Sigmoid colon (tissue), 7 donors: ENCODE results near the gene POLR1G. TPM values are rescaled to one million over a fixed set of nuclear protein-coding genes. Genes with fewer than 3 reads are reported as not detected.

Experiments used
- DNase-seq: peaks from one replicate; pipeline ENCODE4 v3.0.0-alpha.2; 2019
- H3K27ac ChIP-seq, 4 donors: fragments of 200-600 bp; sonication (generic); one replicate each; pipeline ENCODE4 v1.5.1; 2016 to 2019; ENCODE audit warnings: mild to moderate bottlenecking in 1 of 4
- H3K27me3 ChIP-seq, 3 donors: fragments of 200-600 bp; sonication (generic); one replicate each; pipeline ENCODE4 v1.5.1; 2019; ENCODE audit warnings: mild to moderate bottlenecking in 1 of 3
- H3K36me3 ChIP-seq, 4 donors: fragments of 200-600 bp; sonication (generic); one replicate each; pipeline ENCODE4 v1.5.1; 2016 to 2019
- H3K4me1 ChIP-seq, 4 donors: fragments of 200-600 bp; sonication (generic); one replicate each; pipeline ENCODE4 v1.5.1; 2017 to 2019
- H3K4me3 ChIP-seq, 4 donors: fragments of 200-600 bp; sonication (generic); one replicate each; pipeline ENCODE4 v1.5.1; 2017 to 2019; ENCODE audit warnings: mild to moderate bottlenecking in 2 of 4, moderate library complexity in 1 of 4
- H3K9me3 ChIP-seq, 4 donors: fragments of 200-600 bp in 3 of 4; sonication (generic) in 3 of 4; one replicate each; pipeline versions ENCODE4 v1.5.1 to v1.6.1; 2013 to 2019
- EP300 ChIP-seq, 4 donors: sonication (generic); formaldehyde crosslinking; IDR thresholded peaks; one replicate each; pipeline ENCODE4 v1.6.1; 2017; ENCODE audit warnings: antibody characterized with exemption in 4 of 4
- POLR2A ChIP-seq, 2 donors: fragments of 450-650 bp; IDR thresholded peaks; one replicate each; pipeline ENCODE4 v1.6.1; 2016; ENCODE audit warnings: antibody characterized with exemption in 2 of 2, mild to moderate bottlenecking in 2 of 2, moderate library complexity in 2 of 2
- POLR2AphosphoS5 ChIP-seq, 4 donors: sonication (generic); formaldehyde crosslinking; IDR thresholded peaks; one replicate each; pipeline ENCODE4 v1.6.1; 2017; ENCODE audit warnings: antibody characterized with exemption in 4 of 4
- WGBS, 2 donors: extraction: QIAGEN DNeasy Blood & Tissue Kit; methylation state at CpG; one replicate each; pipeline ENCODE4 v1.1.7; 2013; 5-methylcytosine and 5-hydroxymethylcytosine counted together
- intact Hi-C: fragments of 100-400 bp; cut with DNase I; formaldehyde crosslinking; loops from one replicate; pipeline ENCODE4 v1.15.1; 2023
- polyA plus RNA-seq, 3 donors: library from polyadenylated mRNA; stranded (reverse); fragments of 200-250 nt; gene quantifications; one replicate each; pipeline ENCODE4 v1.2.3, GENCODE V29; 2013
- total RNA-seq, 4 donors: library from RNA; depleted of rRNA; stranded (reverse); fragments of >200 nt; gene quantifications; one replicate each; pipeline ENCODE4 v1.1.0, GENCODE V29; 2016
- TF ChIP-seq, protein P1 (sequence below), 4 experiments: fragments of 450-650 bp in 3 of 4; fragments of 200-600 bp in 1 of 4; IDR thresholded peaks; one replicate each; pipeline ENCODE4 v1.5.1; 2016 to 2019; ENCODE audit warnings: antibody characterized with exemption in 4 of 4, mild to moderate bottlenecking in 3 of 4, moderate library complexity in 2 of 4
- donor health status: healthy with polysubstance abuse.
- donor health status: Bipolar disorder and iron deficiency.
- donor health status: healthy.

POLR1G gene
- total and polyA plus RNA-seq, 7 donors, result 1.2 to 5.6 (median 3.6) TPM

DNA sequence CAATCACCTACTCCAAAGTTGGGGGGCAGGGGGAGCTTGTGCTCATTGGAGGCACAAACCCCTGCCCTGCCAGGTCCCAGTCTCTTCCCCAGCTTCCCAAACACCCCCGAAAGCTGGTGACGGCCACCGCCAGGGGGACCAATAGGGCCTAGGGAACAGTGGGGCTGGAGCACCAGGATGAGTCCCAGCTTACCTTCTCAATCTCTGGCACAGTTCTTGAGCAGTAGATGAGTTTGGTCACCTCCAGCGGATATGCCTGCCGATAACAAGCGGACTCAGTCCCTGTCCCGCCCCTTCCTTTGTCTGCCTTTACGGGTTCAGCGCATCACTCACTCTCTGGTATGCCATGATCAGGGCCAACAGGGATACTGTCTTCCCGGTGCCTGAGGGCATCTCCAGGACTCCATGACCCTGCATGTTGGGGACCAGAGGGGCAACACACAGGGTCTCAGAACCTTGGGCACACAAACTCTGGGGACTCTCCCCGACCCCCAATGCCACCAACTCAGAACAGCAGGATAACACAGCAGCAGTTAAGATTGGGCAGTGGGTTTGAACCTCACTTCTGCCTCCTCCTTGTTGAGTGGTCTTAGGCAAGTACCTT lies 37.6 kb upstream of the POLR1G start:
- no peak for DNase-seq
- Histone ChIP-seq H3K27ac (no peak overlapping the region), H3K4me3 (no peak overlapping the region), H3K4me1 (peaks cover 0 to 18% (median 7%) of the 10 kb centered on the region in 4 donors), H3K27me3 (no peaks in the 10 kb centered on the region), H3K36me3 (peaks cover 0 to 11% (median 1%) of the 10 kb centered on the region in 4 donors), H3K9me3 (no peaks in the 10 kb centered on the region)
- intact Hi-C loops, result no loop called here
- TF ChIP-seq POLR2A (IDR thresholded peaks at IDR 0.05), result no peak
- TF ChIP-seq, protein P1, sequence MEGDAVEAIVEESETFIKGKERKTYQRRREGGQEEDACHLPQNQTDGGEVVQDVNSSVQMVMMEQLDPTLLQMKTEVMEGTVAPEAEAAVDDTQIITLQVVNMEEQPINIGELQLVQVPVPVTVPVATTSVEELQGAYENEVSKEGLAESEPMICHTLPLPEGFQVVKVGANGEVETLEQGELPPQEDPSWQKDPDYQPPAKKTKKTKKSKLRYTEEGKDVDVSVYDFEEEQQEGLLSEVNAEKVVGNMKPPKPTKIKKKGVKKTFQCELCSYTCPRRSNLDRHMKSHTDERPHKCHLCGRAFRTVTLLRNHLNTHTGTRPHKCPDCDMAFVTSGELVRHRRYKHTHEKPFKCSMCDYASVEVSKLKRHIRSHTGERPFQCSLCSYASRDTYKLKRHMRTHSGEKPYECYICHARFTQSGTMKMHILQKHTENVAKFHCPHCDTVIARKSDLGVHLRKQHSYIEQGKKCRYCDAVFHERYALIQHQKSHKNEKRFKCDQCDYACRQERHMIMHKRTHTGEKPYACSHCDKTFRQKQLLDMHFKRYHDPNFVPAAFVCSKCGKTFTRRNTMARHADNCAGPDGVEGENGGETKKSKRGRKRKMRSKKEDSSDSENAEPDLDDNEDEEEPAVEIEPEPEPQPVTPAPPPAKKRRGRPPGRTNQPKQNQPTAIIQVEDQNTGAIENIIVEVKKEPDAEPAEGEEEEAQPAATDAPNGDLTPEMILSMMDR (IDR thresholded peaks at IDR 0.05), result no peak
- no peak for TF ChIP-seq EP300 (IDR thresholded peaks at IDR 0.05)
- no peak for TF ChIP-seq POLR2AphosphoS5 (IDR thresholded peaks at IDR 0.05)
- whole genome bisulfite sequencing, 2 donors, result 95 to 96% methylated on average over 11 of the region's 11 CpGs

DNA sequence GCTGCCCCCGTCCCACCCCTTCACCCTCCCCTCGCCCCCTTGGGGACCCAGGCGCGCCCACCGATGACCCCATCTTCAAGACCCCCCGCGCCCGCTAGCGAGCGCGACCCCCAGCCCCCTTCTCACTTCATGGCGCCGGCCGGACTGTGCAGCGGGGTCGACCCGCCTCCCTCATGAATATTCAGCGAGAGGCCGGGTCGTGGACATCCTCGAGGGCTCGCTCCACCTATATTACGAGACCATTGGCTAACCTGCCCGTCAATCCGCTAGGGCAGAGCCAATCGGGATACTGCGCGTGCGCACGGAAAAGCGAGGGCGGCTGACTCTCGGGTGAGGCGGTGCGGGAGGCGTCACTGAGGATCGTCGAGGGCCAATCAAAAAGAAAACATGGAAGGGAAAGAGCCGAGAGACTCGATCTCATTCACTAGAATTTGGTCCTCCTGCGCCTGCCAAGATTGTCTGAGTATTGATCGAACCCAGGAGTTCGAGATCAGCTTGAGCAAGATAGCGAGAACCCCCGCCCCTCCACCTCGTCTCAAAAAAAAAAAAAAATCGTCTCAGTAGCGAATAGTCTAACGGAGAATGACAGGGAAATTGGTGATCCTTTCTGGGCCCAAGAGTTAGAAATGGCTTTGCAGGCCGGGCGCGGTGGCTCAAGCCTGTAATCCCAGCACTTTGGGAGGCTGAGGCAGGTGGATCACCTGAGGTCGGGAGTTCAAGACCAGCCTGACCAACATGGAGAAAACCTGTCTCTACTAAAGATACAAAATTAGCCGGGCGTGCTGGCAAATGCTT lies 35.8 kb upstream of the POLR1G start, which contains the start of gene ERCC2:
ERCC2 (minus strand) TSS at position 164 of the 795 bp plus-strand sequence; CDS start at position 131, 33 bp downstream.
- peaks cover 0 to 18% (median 7%) of the 10 kb centered on the region in 4 donors for H3K4me1 ChIP-seq
- no peaks in the 10 kb centered on the region for H3K27me3 ChIP-seq
- H3K9me3 ChIP-seq, result no peaks in the 10 kb centered on the region
- peak; percentile 99 for DNase-seq
- 2 to 3% methylated on average over 55 of the region's 55 CpGs for WGBS, 2 donors
- H3K36me3 ChIP-seq, result no peaks in the 10 kb centered on the region
- TF ChIP-seq POLR2AphosphoS5 (IDR thresholded peaks at IDR 0.05) (peak in 2 of 4 donors; percentile 16 to 80), EP300 (IDR thresholded peaks at IDR 0.05) (no peak)
- H3K4me3 ChIP-seq, result peak within 1 kb of the TSS; percentile 82 to 98 (median 90)
- intact Hi-C loops, result no loop called here
- H3K27ac ChIP-seq, result peak within 1 kb of the TSS; percentile 73 to 82 (median 78)

GRCh38 chr19:45376045-45376724 lies 30.3 kb upstream of the POLR1G start:
- DNase-seq, result peak; percentile 82
- H3K9me3 ChIP-seq, result no peaks in the 10 kb centered on the region

DNA sequence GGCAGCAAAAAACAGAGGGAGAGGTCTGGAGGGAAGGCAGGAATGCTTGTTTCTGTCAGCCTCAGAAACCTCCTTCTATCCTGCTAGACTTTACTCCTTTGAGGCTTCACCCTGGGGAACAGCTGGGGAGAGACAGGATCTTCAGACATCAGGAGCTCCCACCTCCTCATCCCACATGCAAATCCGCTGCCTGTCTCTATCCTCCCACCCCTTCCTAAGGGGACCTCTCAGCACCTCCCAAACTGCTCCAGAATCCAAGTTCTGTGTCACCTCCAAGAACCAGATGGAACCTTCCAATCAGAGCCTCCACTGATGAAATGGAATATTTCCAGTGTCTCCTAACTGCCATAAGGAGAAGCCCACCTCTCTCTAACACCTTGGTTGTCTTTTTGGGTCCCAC lies 26.3 kb upstream of the POLR1G start:
- no peak overlapping the region for H3K4me3 ChIP-seq
- no peaks in the 10 kb centered on the region for H3K36me3 ChIP-seq
- intact Hi-C loops, result no loop called here
- peaks cover 0 to 8% (median 2%) of the 10 kb centered on the region in 4 donors for H3K4me1 ChIP-seq
- DNase-seq, result no peak
- TF ChIP-seq, protein P1 (IDR thresholded peaks at IDR 0.05), result no peak
- no peak for TF ChIP-seq POLR2AphosphoS5 (IDR thresholded peaks at IDR 0.05)
- no peak for TF ChIP-seq EP300 (IDR thresholded peaks at IDR 0.05)
- TF ChIP-seq POLR2A (IDR thresholded peaks at IDR 0.05), result no peak
- H3K27ac ChIP-seq, result no peak overlapping the region
- no peaks in the 10 kb centered on the region for H3K9me3 ChIP-seq
- WGBS, 2 donors, result 83 to 90% methylated on average over 1 of the region's 1 CpG
- peaks cover under 1 to 9% (median 7%) of the 10 kb centered on the region in 3 donors for H3K27me3 ChIP-seq

More at GRCh38 chr19:45376045-45376724, 30.3 kb upstream of the POLR1G start:
- 70 to 78% methylated on average over 13 of the region's 13 CpGs for WGBS, 2 donors
- peak overlapping the region in 1 of 4 donors; percentile 36 for H3K27ac ChIP-seq
- intact Hi-C loops, result no loop called here
- no peak for TF ChIP-seq POLR2A (IDR thresholded peaks at IDR 0.05)
- TF ChIP-seq, protein P1 (IDR thresholded peaks at IDR 0.05), result no peak
- no peak for TF ChIP-seq POLR2AphosphoS5 (IDR thresholded peaks at IDR 0.05)
- no peak overlapping the region for H3K4me3 ChIP-seq
- no peaks in the 10 kb centered on the region for H3K27me3 ChIP-seq
- H3K36me3 ChIP-seq, result no peaks in the 10 kb centered on the region
- H3K4me1 ChIP-seq, result peaks cover 0 to 10% (median 2%) of the 10 kb centered on the region in 4 donors

DNA sequence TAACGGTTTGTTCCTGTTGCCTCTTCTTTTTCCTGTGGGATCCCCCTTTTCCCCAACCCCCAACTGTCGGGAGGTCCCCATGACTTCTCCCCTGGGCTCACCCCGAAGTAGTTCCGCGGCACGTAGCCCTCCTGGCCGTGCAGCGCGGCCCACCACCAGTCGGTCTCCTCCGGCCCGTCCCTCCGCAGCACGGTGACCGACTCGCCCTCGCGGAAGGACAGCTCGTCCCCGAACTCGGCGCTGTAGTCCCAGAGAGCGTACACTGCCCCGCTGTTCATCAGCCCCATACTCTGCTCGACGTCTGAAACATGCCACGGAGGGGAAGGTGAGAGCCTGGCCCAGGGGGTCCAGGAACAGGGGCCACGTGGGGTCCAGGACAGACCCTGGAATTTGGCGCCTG lies 24.0 kb upstream of the POLR1G start:
- Histone ChIP-seq H3K27me3 (peaks cover 14 to 32% (median 22%) of the 10 kb centered on the region in 3 donors), H3K27ac (no peak overlapping the region), H3K36me3 (no peaks in the 10 kb centered on the region), H3K4me1 (peaks cover 0 to 11% (median 8%) of the 10 kb centered on the region in 4 donors), H3K9me3 (no peaks in the 10 kb centered on the region), H3K4me3 (no peak overlapping the region)
- WGBS, 2 donors, result 90 to 95% methylated on average over 29 of the region's 29 CpGs
- intact Hi-C loops, result no loop called here
- TF ChIP-seq, protein P1 (IDR thresholded peaks at IDR 0.05), result no peak
- no peak for TF ChIP-seq POLR2AphosphoS5 (IDR thresholded peaks at IDR 0.05)
- TF ChIP-seq POLR2A (IDR thresholded peaks at IDR 0.05), result no peak
- TF ChIP-seq EP300 (IDR thresholded peaks at IDR 0.05), result no peak
- no peak for DNase-seq
